Liver (tissue), 2 donors: Measurements from ENCODE around the gene TMCC2.

Source experiments
- CTCF ChIP-seq: fragments of 150-350 bp; IDR thresholded peaks from 2 replicates; pipeline ENCODE4 v1.5.1; 2017; ENCODE audit warnings: improper control_type of control experiment, low read depth, low read length; ENCODE audit not compliant: missing input control
- FOXA1 ChIP-seq: IDR thresholded peaks from 2 replicates; pipeline ENCODE4 v1.6.1; 2016; ENCODE audit warnings: antibody characterized with exemption
- MAX ChIP-seq: IDR thresholded peaks from 2 replicates; pipeline ENCODE4 v1.6.1; 2016; ENCODE audit warnings: antibody characterized with exemption
- YY1 ChIP-seq: IDR thresholded peaks from 2 replicates; pipeline ENCODE4 v1.6.1; 2016; ENCODE audit warnings: antibody characterized with exemption, mild to moderate bottlenecking
- TF ChIP-seq, protein P1 (sequence below): IDR thresholded peaks from 2 replicates; pipeline ENCODE4 v1.6.1; 2016; ENCODE audit warnings: antibody characterized with exemption, mild to moderate bottlenecking
- donor health status: healthy.

DNA sequence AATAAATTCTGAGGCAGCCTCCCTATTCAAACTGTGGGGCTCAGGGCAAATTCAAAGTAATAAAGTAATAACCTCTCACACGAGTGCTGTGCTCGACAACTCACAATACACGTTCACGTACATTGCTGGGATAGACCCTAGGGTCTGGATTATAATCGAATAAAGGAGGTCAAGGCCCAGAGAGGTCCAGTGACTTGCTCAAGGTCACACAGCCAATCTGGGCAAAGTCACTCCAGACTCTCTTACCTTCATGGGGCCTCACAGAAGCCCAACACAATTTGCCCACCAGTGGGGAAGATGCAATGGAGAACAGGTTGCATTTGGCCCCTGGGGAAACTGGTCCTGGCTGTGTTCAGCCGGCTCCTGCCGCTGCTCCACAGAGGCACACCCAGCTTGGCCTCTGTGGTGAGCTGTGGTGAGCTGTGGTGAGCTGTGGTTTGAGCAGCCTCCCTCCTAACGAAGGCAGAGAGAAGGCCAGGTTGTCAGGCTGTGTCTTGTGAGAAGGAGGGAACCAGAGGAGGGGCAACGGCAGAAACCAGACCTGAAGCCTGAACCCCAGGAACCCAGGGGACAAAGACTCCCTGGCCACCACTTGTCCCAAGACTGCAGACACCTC is 58.7 kb downstream of the TMCC2 start:
- TF ChIP-seq, protein P1, sequence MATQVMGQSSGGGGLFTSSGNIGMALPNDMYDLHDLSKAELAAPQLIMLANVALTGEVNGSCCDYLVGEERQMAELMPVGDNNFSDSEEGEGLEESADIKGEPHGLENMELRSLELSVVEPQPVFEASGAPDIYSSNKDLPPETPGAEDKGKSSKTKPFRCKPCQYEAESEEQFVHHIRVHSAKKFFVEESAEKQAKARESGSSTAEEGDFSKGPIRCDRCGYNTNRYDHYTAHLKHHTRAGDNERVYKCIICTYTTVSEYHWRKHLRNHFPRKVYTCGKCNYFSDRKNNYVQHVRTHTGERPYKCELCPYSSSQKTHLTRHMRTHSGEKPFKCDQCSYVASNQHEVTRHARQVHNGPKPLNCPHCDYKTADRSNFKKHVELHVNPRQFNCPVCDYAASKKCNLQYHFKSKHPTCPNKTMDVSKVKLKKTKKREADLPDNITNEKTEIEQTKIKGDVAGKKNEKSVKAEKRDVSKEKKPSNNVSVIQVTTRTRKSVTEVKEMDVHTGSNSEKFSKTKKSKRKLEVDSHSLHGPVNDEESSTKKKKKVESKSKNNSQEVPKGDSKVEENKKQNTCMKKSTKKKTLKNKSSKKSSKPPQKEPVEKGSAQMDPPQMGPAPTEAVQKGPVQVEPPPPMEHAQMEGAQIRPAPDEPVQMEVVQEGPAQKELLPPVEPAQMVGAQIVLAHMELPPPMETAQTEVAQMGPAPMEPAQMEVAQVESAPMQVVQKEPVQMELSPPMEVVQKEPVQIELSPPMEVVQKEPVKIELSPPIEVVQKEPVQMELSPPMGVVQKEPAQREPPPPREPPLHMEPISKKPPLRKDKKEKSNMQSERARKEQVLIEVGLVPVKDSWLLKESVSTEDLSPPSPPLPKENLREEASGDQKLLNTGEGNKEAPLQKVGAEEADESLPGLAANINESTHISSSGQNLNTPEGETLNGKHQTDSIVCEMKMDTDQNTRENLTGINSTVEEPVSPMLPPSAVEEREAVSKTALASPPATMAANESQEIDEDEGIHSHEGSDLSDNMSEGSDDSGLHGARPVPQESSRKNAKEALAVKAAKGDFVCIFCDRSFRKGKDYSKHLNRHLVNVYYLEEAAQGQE, result no peak
- TF ChIP-seq MAX (no peak), CTCF (no peak), YY1 (no peak), FOXA1 (no peak)
